ENCODE data around the gene ANXA8. TPM values are rescaled to one million over a fixed set of nuclear protein-coding genes. Genes with fewer than 3 reads are reported as not detected.
"Not testable (repeated sequence)": the region's sequence is repeated elsewhere in the genome, so short reads cannot be mapped to it uniquely, and the experiment has no call there.

ANXA8 gene
- total and polyA plus RNA-seq, 2 experiments from 2014 or later, result 0.27 to 0.87 TPM

GRCh38 chr10:47458466-47459154 is 25.3 kb downstream of the ANXA8 start:
- Histone ChIP-seq H3K27me3 (no peaks in the 10 kb centered on the region), H3K4me3 (no peak overlapping the region), H3K4me1 (ENCODE audit: low read depth) (no peaks in the 10 kb centered on the region), H3K27ac (no peak overlapping the region), H3K36me3 (no peaks in the 10 kb centered on the region), H3K9me3 (ENCODE audit: low read depth) (no peaks in the 10 kb centered on the region)
- TF ChIP-seq, protein P1, sequence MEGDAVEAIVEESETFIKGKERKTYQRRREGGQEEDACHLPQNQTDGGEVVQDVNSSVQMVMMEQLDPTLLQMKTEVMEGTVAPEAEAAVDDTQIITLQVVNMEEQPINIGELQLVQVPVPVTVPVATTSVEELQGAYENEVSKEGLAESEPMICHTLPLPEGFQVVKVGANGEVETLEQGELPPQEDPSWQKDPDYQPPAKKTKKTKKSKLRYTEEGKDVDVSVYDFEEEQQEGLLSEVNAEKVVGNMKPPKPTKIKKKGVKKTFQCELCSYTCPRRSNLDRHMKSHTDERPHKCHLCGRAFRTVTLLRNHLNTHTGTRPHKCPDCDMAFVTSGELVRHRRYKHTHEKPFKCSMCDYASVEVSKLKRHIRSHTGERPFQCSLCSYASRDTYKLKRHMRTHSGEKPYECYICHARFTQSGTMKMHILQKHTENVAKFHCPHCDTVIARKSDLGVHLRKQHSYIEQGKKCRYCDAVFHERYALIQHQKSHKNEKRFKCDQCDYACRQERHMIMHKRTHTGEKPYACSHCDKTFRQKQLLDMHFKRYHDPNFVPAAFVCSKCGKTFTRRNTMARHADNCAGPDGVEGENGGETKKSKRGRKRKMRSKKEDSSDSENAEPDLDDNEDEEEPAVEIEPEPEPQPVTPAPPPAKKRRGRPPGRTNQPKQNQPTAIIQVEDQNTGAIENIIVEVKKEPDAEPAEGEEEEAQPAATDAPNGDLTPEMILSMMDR (IDR thresholded peaks at IDR 0.05; ENCODE audit: low read depth, low read length), result no peak
- DNase-seq (ENCODE audit: low read depth in 1 of 2, low spot score in 1 of 2), result peak in 1 of 2 donors; percentile 78

DNA sequence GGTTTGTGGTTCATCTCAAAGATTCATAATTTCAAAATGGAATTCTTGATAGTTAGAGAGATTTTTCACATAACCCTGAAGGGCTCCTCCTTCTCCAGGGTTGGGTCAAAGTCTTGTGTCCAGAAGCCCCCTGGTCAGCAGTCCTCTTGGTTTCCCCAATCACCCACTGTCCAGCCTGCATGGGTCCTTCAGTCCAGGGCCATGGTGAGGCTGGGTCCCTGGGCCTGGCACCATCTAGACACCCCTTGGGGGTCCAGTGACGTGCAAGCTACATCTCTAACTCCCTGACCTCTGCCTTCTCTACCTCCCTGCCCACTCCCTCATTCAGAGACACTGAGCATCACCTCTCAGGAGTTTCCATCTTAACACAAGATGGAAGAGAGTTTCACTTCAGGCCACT is 26.1 kb downstream of the ANXA8 start:
- H3K4me3 ChIP-seq, result no peak overlapping the region
- H3K4me1 ChIP-seq (ENCODE audit: low read depth), result no peaks in the 10 kb centered on the region
- no peaks in the 10 kb centered on the region for H3K36me3 ChIP-seq
- no peaks in the 10 kb centered on the region for H3K27me3 ChIP-seq
- TF ChIP-seq, protein P1 (IDR thresholded peaks at IDR 0.05; ENCODE audit: low read depth, low read length), result no peak
- H3K27ac ChIP-seq, result no peak overlapping the region
- H3K9me3 ChIP-seq (ENCODE audit: low read depth), result no peaks in the 10 kb centered on the region
- no peak for DNase-seq (ENCODE audit: low read depth in 1 of 2, low spot score in 1 of 2)

- Histone ChIP-seq H3K27me3 (no peaks in the 10 kb centered on the region), H3K4me3 (no peak overlapping the region), H3K4me1 (ENCODE audit: low read depth) (no peaks in the 10 kb centered on the region), H3K9me3 (ENCODE audit: low read depth) (no peaks in the 10 kb centered on the region), H3K36me3 (no peaks in the 10 kb centered on the region), H3K27ac (no peak overlapping the region)
- TF ChIP-seq, protein P1 (IDR thresholded peaks at IDR 0.05; ENCODE audit: low read depth, low read length), result no peak
- no peak for DNase-seq (ENCODE audit: low read depth in 1 of 2, low spot score in 1 of 2)
These were observed 26.4 kb downstream of the ANXA8 start for GRCh38 chr10:47457528-47457820.

DNA sequence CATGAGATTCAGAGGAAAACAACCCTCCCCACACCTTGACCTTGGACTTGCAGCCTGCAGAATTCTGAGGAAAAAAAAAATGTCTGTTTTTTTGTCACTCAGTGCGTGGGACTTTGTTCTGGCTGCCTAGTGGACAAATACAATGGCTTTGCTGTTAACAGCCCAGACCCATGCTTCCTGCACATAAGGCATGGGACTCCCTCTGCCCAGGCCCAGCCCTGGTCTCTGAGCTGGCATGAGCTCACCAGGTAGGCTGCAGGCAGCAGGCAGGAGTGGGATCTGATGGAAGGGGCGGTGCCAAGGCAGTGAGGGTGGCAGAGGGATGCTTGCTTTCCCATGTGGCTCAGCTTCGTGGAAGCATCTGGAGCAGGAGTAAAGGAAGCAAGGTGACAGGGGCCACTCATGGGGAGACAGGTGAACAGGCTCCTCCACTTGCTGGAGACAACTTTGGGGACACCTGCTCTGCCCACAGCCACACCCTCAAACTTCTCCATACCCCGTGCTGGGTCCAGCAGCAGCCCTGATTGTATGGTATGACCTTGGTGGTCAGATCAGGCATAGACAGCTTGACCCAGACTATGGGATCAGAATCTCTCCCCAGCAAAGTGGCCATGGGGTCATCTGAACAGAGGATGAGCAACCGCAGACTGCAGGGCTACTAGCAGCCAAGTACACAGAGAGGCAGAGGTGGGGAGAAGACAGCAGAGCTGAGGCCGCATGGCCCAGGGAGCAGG is 27.0 kb downstream of the ANXA8 start:
- Histone ChIP-seq H3K4me3 (no peak overlapping the region), H3K27me3 (no peaks in the 10 kb centered on the region), H3K9me3 (ENCODE audit: low read depth) (no peaks in the 10 kb centered on the region), H3K4me1 (ENCODE audit: low read depth) (no peaks in the 10 kb centered on the region), H3K27ac (no peak overlapping the region), H3K36me3 (no peaks in the 10 kb centered on the region)
- no peak for DNase-seq (ENCODE audit: low read depth in 1 of 2, low spot score in 1 of 2)
- TF ChIP-seq, protein P1 (IDR thresholded peaks at IDR 0.05; ENCODE audit: low read depth, low read length), result no peak

DNA sequence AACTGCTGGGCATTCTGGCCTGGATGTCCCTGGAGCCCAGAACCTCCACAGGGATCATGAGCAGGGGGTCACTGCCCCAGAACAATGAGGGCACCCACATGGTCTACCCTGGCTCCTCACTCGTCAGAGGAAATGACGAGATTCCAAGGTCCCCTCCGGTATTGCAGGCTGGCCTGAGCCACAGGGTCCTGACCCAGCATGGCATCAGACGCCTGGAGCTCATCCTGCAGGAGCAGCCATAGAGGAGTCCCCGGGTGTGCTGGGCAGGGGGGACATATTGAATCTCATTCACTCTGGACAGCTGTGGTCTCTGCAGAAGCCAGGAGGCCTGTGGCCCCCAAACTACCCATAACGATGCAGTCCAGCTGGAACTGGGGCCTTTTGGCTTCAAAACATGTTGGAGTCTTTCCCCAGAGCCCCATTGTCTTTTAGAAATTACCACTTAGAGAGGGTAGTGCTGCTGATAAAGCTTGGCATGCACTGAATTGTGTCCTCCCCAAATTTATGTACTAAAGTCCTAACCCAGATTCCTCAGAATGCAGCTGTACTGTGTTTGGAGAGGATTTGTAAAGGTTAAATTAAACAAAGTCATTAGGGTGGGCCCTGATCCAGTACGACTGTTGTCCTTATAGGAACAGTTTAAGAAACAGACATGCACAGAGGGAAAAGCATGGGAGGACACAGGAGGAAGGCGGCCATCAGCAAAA is 27.7 kb downstream of the ANXA8 start:
- Histone ChIP-seq H3K4me3 (no peak overlapping the region), H3K4me1 (ENCODE audit: low read depth) (no peaks in the 10 kb centered on the region), H3K27me3 (no peaks in the 10 kb centered on the region), H3K9me3 (ENCODE audit: low read depth) (no peaks in the 10 kb centered on the region), H3K27ac (no peak overlapping the region), H3K36me3 (no peaks in the 10 kb centered on the region)
- DNase-seq (ENCODE audit: low read depth in 1 of 2, low spot score in 1 of 2), result no peak
- TF ChIP-seq, protein P1 (IDR thresholded peaks at IDR 0.05; ENCODE audit: low read depth, low read length), result no peak

DNA sequence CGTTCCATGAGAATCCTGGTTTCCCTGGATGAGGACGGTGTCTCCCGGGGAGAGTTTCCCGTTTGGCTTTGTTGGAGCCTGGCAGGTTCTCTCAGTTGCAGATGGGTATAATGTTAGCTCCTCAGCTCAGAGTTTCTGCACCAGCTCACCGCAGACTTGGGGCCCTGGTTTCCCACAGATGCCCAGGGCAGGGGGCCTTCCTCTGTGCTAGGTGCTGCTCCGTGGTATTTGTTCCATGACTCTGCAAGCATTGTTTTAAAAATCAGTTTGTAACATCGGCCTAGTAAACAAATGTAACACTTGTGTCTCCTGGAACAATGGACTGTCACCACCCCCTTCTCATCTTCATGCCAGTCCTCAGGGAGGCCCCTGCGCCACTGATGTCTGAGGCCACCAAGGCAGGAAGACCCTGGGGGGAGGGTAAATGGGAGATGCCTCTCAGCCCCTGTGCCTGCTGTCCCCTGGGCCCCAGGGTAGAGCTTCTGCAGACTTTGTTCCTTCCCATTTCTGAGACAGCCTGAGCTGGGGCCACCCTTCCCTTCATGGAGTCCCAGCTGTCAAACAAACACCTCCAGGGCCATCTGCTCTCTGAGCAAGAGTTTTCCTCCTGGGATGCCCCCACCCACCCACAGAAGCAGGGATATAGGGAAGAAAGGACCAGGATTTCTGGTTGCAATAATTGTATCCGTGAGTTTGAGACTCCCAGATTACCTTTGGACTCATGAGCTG is 28.4 kb downstream of the ANXA8 start:
- H3K36me3 ChIP-seq; DNase-seq (ENCODE audit: low read depth in 1 of 2, low spot score in 1 of 2); H3K27me3 ChIP-seq; H3K27ac ChIP-seq; H3K9me3 ChIP-seq (ENCODE audit: low read depth); H3K4me1 ChIP-seq (ENCODE audit: low read depth); H3K4me3 ChIP-seq: not testable (repeated sequence)
